Parathyroid adenoma (tissue), 2 donors: ENCODE measurements around the gene FAM227A.
"Not testable (repeated sequence)": the region's sequence is repeated elsewhere in the genome, so short reads cannot be mapped to it uniquely, and the experiment has no call there.

Experiments used
- H2AFZ ChIP-seq: fragments of 300-600 bp; sonication (generic); one replicate; pipeline ENCODE4 v1.7.0; 2017; ENCODE audit warnings: antibody characterized with exemption, mild to moderate bottlenecking
- H3K27ac ChIP-seq: fragments of 300-600 bp; sonication (generic); one replicate; pipeline ENCODE4 v1.7.0; 2017
- H3K27me3 ChIP-seq: fragments of 300-600 bp; sonication (generic); one replicate; pipeline ENCODE4 v1.7.0; 2017; ENCODE audit warnings: low read length; ENCODE audit not compliant: control insufficient read depth, insufficient read depth
- H3K36me3 ChIP-seq: fragments of 300-600 bp; sonication (generic); one replicate; pipeline ENCODE4 v1.7.0; 2017; ENCODE audit warnings: low read length; ENCODE audit not compliant: control insufficient read depth, insufficient read depth
- H3K4me1 ChIP-seq: fragments of 300-600 bp; sonication (generic); one replicate; pipeline ENCODE4 v1.7.0; 2017; ENCODE audit warnings: control low read depth
- H3K4me2 ChIP-seq: fragments of 300-600 bp; sonication (generic); one replicate; pipeline ENCODE4 v1.7.0; 2017; ENCODE audit warnings: low read length
- H3K4me3 ChIP-seq: fragments of 300-600 bp; sonication (generic); one replicate; pipeline ENCODE4 v1.7.0; 2017; ENCODE audit warnings: low read depth, low read length
- H3K79me2 ChIP-seq: fragments of 300-600 bp; sonication (generic); one replicate; pipeline ENCODE4 v1.7.0; 2017; ENCODE audit warnings: control low read depth
- H3K9ac ChIP-seq: fragments of 300-600 bp; sonication (generic); one replicate; pipeline ENCODE4 v1.7.0; 2017; ENCODE audit warnings: mild to moderate bottlenecking
- H3K9me3 ChIP-seq: fragments of 300-600 bp; sonication (generic); one replicate; pipeline ENCODE4 v1.7.0; 2017; ENCODE audit warnings: low read length; ENCODE audit not compliant: control insufficient read depth
- TF ChIP-seq, protein P1 (sequence below): fragments of 300-600 bp; sonication (generic); IDR thresholded peaks from one replicate; pipeline ENCODE4 v1.7.0; 2017; ENCODE audit warnings: antibody characterized with exemption, mild to moderate bottlenecking
- donor health status: primary hyperparathyroidism.

FAM227A gene

DNA sequence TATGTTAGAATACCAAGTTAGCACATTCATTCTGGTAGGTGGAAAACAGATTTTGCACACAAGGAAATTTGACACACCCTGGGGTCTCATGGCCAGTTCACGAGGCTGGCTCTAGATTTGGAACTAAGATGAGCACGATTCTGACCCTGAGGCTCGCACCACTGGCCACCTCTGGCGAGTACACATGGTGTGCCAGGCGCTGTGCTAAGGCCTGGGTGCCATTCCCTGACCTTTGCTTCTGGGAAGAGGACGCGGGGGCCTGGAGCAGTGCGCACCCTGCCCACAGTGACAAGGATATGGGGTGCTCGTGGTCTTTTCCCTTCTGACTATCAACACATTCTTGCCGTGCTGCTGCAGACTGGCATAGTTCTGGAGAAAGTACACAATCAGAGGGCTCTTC is 56.7 kb downstream of the FAM227A start:
- H3K36me3 ChIP-seq = no peaks in the 10 kb centered on the region
- H3K4me1 ChIP-seq = no peaks in the 10 kb centered on the region
- TF ChIP-seq, protein P1, sequence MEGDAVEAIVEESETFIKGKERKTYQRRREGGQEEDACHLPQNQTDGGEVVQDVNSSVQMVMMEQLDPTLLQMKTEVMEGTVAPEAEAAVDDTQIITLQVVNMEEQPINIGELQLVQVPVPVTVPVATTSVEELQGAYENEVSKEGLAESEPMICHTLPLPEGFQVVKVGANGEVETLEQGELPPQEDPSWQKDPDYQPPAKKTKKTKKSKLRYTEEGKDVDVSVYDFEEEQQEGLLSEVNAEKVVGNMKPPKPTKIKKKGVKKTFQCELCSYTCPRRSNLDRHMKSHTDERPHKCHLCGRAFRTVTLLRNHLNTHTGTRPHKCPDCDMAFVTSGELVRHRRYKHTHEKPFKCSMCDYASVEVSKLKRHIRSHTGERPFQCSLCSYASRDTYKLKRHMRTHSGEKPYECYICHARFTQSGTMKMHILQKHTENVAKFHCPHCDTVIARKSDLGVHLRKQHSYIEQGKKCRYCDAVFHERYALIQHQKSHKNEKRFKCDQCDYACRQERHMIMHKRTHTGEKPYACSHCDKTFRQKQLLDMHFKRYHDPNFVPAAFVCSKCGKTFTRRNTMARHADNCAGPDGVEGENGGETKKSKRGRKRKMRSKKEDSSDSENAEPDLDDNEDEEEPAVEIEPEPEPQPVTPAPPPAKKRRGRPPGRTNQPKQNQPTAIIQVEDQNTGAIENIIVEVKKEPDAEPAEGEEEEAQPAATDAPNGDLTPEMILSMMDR = no peak
- H3K9me3 ChIP-seq = no peaks in the 10 kb centered on the region
- no peaks in the 10 kb centered on the region for H3K79me2 ChIP-seq
- H3K27me3 ChIP-seq = no peaks in the 10 kb centered on the region
- H2AFZ ChIP-seq = no peak overlapping the region
- no peak overlapping the region for H3K4me3 ChIP-seq
- no peak overlapping the region for H3K4me2 ChIP-seq
- H3K9ac ChIP-seq = no peak overlapping the region
- H3K27ac ChIP-seq = no peak overlapping the region

DNA sequence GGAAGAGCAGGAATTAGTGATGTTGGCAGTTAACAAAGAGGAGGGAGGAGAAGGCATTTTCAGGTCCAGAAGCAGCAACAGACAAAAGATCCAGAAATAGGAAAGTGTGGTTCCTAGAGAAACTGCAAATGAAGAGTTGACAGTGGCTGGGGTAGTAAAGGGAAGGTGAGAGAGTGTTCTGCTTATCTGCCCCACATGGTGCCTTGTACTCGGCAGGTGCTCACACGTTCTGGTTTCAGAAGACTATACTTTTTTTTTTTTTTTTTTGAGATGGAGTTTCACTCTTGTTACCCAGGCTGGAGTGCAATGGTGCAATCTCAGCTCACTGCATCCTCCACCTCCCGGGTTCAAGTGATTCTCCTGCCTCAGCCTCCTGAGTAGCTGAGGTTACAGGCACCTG is 73.3 kb downstream of the FAM227A start:
- H3K4me2 ChIP-seq, H3K27ac ChIP-seq, H2AFZ ChIP-seq, H3K9me3 ChIP-seq, H3K27me3 ChIP-seq, H3K9ac ChIP-seq, H3K4me3 ChIP-seq, H3K36me3 ChIP-seq, H3K4me1 ChIP-seq, H3K79me2 ChIP-seq: not testable (repeated sequence)

DNA sequence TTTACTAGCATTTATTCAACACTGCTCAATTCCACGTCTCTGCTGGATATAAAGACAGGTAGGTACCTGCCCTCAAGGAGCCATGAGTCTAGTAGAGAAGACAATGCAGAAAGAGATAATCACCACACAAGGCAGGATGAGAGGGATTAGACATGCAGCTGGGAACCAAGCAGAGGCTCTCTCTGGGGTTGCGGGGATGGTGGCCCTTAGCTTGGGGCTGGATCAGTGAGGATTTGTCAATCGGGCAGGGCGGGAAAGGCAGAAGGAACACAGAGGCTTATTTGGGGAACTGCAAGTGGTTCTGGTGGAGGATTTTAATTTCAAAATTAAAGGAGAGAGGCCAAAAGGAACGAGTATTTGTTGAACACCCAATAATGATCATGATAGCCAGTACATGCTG is 77.7 kb downstream of the FAM227A start:
- Histone ChIP-seq H3K79me2 (no peaks in the 10 kb centered on the region), H3K27me3 (no peaks in the 10 kb centered on the region), H3K4me1 (no peaks in the 10 kb centered on the region), H2AFZ (no peak overlapping the region), H3K4me2 (no peak overlapping the region), H3K4me3 (no peak overlapping the region), H3K27ac (no peak overlapping the region), H3K9ac (no peak overlapping the region), H3K9me3 (no peaks in the 10 kb centered on the region), H3K36me3 (no peaks in the 10 kb centered on the region)
- TF ChIP-seq, protein P1 = no peak

DNA sequence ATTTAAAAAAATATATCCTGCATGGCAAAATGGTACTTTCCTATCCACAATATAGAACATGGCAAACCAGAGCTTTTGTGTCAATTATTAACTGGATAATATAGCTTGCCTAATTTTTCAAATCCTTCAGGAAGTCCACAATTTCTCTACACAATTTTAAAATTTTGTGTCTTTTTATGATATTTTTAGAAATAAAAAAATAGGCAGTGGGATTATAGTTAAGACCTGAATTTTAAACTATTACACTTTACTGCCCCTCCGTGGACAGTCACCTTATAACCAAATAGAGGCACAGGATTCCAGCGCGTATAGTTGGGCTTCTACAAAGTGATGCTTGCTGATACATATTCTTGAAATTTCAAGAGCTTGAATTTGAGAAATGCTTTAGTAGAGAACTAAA is 84.1 kb downstream of the FAM227A start:
- Histone ChIP-seq H3K27ac (no peak overlapping the region), H3K9me3 (no peaks in the 10 kb centered on the region), H3K9ac (no peak overlapping the region)

DNA sequence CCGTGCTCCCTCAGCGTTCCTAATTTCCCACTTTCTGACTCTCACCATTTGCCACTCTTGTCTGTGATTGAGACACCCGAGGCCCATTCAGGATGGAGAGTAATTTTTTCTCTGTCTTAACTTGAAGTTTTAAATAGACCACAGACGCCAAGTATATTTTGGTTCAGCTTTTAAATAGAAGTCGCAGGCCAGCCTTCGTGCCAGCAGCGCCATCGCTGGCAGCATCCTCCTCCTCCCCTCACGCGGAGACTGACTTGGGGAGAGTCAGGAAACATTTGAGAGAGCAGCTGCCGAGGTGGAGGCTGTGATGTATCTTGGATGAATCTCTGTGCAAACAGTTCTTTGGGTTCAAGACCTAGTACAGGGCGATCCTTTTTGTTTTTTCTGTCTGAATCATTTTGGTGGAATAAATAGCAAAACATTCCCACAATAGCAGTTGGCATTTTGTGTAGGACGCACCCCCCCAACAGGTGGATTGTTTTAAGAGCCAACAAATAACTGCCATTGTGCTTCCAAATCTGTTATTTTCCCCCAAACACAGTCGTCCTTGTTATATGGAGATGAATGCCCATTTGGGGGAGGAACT is 85.3 kb downstream of the FAM227A start:
- peak overlapping the region; percentile 36 for H3K27ac ChIP-seq
- H3K4me1 ChIP-seq = peaks cover 6% of the 10 kb centered on the region
- H3K9ac ChIP-seq = no peak overlapping the region
- peak overlapping the region; percentile 63 for H3K4me3 ChIP-seq
- no peaks in the 10 kb centered on the region for H3K9me3 ChIP-seq
- no peaks in the 10 kb centered on the region for H3K36me3 ChIP-seq
- peak overlapping the region; percentile 89 for H2AFZ ChIP-seq
- no peaks in the 10 kb centered on the region for H3K27me3 ChIP-seq
- H3K4me2 ChIP-seq = peak overlapping the region; percentile 81
- TF ChIP-seq, protein P1 = no peak
- H3K79me2 ChIP-seq = no peaks in the 10 kb centered on the region

More for the DNA sequence above, 84.1 kb downstream of the FAM227A start:
- no peak overlapping the region for H3K4me2 ChIP-seq
- H3K4me3 ChIP-seq = no peak overlapping the region
- TF ChIP-seq, protein P1 = peak; percentile 24
- no peaks in the 10 kb centered on the region for H3K27me3 ChIP-seq
- no peak overlapping the region for H2AFZ ChIP-seq
- no peaks in the 10 kb centered on the region for H3K36me3 ChIP-seq
- peaks cover 6% of the 10 kb centered on the region for H3K4me1 ChIP-seq
- no peaks in the 10 kb centered on the region for H3K79me2 ChIP-seq
